Measurements from ENCODE around the gene PLPPR3.

The PLPPR3 gene

DNA sequence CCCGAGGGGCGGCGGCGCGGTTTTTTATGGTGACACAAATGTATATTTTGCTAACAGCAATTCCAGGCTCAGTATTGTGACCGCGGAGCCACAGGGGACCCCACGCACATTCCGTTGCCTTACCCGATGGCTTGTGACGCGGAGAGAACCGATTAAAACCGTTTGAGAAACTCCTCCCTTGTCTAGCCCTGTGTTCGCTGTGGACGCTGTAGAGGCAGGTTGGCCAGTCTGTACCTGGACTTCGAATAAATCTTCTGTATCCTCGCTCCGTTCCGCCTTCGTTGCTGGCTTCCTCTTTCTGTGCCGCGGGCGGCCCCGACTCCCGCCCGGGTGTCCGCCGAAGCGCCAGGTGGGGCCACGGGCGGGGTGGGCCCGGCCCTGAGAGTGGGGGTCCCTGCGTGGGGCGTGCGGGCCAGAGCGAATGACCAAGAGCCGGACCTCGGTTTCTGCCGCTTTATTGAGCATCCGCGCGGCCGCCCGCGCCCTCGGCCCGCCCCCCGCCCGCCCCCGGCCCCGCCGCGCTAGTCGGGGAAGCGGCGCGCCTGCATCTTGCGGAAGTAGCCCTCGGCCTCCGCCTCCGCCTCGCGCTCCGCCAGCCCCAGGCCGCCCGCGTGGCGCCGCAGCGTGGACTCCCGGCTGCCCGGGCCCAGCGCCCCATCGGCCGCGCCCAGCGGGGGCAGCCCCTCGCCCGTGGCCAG lies 9.6 kb downstream of the PLPPR3 start:
- DNase-seq (ENCODE audit: low read depth), result no peak
- no peak overlapping the region for H3K4me3 ChIP-seq (ENCODE audit: control insufficient read depth, low read depth, low read length)
- no peak for TF ChIP-seq CTCF (IDR thresholded peaks at IDR 0.05; ENCODE audit: control insufficient read depth, insufficient read depth, low read depth, low read length, missing control alignments)

- no peak for DNase-seq (ENCODE audit: low read depth)
- TF ChIP-seq CTCF (IDR thresholded peaks at IDR 0.05; ENCODE audit: control insufficient read depth, insufficient read depth, low read depth, low read length, missing control alignments), result no peak
- H3K4me3 ChIP-seq (ENCODE audit: control insufficient read depth, low read depth, low read length), result no peak overlapping the region
Observed at GRCh38 chr19:811506-812048, 10.2 kb downstream of the PLPPR3 start.

DNA sequence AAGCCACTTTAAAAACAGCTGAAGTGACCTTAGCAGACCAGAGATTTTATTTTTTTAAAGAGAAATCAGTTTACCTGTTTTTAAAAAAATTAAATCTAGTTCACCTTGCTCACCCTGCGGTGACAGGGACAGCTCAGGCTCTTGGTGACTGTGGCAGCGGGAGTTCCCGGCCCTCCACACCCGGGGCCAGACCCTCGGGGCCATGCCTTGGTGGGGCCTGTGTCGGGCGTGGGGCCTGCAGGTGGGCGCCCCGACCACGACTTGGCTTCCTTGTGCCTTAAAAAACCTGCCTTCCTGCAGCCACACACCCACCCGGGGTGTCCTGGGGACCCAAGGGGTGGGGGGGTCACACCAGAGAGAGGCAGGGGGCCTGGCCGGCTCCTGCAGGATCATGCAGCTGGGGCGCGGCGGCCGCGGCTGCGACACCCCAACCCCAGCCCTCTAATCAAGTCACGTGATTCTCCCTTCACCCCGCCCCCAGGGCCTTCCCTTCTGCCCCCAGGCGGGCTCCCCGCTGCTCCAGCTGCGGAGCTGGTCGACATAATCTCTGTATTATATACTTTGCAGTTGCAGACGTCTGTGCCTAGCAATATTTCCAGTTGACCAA lies 10.8 kb downstream of the PLPPR3 start:
- no peak overlapping the region for H3K4me3 ChIP-seq (ENCODE audit: control insufficient read depth, low read depth, low read length)
- DNase-seq (ENCODE audit: low read depth), result no peak
- TF ChIP-seq CTCF (IDR thresholded peaks at IDR 0.05; ENCODE audit: control insufficient read depth, insufficient read depth, low read depth, low read length, missing control alignments), result no peak

DNA sequence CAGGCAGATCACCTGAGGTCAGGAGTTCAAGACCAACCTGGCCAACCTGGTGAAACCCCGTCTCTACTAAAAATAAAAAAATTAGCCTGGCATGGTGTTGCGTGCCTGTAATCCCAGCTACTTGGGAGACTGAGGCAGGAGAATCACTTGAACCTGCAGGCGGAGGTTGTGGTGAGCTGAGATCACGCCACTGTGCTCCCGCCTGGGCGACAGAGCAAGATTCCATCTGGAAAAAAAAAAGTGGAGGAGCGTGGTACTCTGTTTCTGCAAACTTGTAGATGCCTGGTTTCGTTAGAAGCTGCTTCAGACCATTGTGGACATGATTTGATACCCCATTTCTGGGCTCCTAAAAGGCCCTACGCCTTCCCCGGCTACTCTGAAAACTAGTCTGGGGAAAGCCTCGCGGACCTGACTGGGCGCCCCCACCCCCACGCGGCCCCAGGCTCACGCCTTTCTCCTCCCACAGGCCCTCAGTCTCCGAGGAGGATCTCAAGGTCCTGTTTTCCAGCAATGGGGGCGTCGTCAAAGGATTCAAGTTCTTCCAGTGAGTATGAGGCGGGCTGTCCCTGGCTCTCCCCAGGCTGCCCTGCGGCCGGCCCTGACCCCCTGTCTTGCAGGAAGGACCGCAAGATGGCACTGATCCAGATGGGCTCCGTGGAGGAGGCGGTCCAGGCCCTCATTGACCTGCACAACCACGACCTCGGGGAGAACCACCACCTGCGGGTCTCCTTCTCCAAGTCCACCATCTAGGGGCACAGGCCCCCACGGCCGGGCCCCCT lies 11.5 kb downstream of the PLPPR3 start:
- DNase-seq (ENCODE audit: low read depth), result no peak
- no peak overlapping the region for H3K4me3 ChIP-seq (ENCODE audit: control insufficient read depth, low read depth, low read length)
- no peak for TF ChIP-seq CTCF (IDR thresholded peaks at IDR 0.05; ENCODE audit: control insufficient read depth, insufficient read depth, low read depth, low read length, missing control alignments)

DNA sequence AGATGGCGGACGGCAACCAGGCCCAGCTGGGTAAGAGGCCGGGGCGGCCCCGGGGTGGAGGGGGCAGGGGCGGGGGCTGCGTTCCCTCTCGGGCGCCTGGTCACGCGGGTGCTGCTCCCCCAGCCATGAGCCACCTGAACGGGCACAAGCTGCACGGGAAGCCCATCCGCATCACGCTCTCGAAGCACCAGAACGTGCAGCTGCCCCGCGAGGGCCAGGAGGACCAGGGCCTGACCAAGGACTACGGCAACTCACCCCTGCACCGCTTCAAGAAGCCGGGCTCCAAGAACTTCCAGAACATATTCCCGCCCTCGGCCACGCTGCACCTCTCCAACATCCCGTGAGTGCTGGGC lies 13.4 kb downstream of the PLPPR3 start:
- no peak for TF ChIP-seq CTCF (IDR thresholded peaks at IDR 0.05; ENCODE audit: control insufficient read depth, insufficient read depth, low read depth, low read length, missing control alignments)
- DNase-seq (ENCODE audit: low read depth), result no peak
- H3K4me3 ChIP-seq (ENCODE audit: control insufficient read depth, low read depth, low read length), result no peak overlapping the region

DNA sequence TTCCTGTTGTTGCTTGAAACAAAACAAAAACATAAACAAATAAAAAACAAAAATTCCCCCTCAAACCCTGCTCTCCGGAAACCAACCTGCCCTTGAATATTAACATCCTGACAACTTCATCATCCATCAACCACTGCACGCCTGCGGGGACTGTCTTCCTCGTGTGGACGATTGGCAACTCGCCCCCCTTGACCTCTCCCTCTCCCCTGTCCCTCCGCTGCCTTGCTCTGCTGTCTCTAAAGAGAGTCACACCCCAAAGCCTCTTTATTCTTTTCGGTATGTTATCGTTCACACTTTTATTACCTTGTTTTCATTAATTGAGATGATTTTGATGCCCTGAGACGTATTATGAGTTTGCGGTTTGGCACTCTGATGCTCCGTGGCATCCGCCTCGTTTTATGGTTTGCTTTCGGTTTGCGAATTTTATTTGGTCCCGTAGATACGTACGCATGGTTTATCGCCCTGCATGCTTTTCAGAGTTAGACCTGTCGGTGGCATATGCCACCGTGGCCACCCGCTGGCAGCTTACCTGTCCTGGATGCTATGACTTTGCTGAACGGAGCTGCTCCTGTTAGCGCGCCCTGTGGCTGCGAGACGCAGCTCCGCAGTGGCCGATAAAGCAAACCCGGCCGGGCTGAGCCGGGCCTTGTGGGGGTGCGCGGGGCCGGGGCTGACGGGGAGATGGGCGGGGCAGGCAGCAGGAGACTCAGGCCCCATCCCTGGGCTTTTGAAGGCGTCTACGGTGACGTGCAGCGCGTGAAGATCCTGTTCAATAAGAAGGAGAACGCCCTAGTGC lies 13.9 kb downstream of the PLPPR3 start:
- TF ChIP-seq CTCF (IDR thresholded peaks at IDR 0.05; ENCODE audit: control insufficient read depth, insufficient read depth, low read depth, low read length, missing control alignments), result no peak
- no peak overlapping the region for H3K4me3 ChIP-seq (ENCODE audit: control insufficient read depth, low read depth, low read length)
- no peak for DNase-seq (ENCODE audit: low read depth)

All from AG09309 (cell line).